HG03442 (cell line): ENCODE measurements around the gene POLR1A.

Experiments
- ATAC-seq: cut with Tn5 transposase; IDR thresholded peaks from one replicate; pipeline ENCODE4 v1.9.1; 2021; ENCODE audit warnings: mild to moderate bottlenecking, moderate library complexity; ENCODE audit not compliant: unreplicated experiment

Gene POLR1A

DNA sequence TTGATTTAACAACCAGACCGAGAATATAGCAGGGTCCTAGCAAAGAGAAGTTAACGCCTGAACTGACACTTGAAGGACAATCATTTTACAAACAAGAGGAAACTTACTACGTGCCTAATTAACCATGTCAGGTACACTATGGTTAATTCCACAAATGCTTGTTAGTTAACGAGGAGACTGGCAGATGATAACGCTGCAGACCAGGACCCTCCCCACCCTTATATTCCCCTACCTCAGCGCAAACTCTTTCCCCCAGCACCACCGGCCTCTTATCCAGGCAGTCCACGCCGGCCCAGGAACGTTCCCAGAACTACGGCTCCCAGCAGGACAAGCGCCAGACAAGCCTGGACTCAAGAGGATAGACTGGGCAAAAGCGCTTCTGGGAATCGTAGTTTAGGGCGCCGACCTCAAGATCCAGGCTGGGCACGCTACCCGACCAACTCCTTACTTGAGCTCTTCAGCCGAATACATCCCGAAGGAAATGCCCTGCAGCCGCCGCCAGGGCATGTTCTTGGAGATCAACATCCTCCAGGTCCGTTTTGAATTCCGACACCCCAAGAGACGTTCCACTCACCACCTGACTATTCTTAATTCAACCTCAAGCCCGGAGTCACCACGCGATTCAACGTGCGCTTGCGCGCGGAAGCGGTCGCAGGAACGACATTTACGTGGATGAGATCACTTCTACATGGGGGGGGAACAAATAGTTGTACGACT lies at the start of gene POLR1A:
Gene POLR1A (minus strand): TSS at position 635 of the 717 bp plus-strand sequence. CDS start 110 bp downstream, at position 525.
- ATAC-seq = peak; percentile 62

GRCh38 chr2:86150502-86150901 lies 44.8 kb upstream of the POLR1A start:
- ATAC-seq = no peak

- no peak for ATAC-seq
Observed at GRCh38 chr2:86147793-86148192, 42.1 kb upstream of the POLR1A start.

- no peak for ATAC-seq
Observed at GRCh38 chr2:86143926-86144685, 38.4 kb upstream of the POLR1A start.

DNA sequence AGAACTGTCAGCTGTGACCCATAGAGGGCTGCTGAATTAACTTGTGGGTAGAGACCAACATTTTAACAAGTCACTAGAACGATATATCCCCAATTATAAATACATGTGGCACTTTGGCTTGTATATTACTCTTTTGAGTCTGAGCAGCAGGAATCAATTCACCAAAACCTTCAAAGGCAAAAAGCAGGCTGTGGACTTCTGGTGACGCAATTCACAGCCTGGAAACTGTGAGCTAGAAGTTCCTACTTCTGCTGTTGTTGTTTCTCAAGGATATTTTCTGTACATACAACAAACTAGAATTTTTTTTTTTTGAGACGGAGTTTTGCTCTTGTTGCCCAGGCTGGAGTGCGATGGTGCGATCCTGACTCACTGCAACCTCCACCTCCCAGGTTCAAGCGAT lies 37.6 kb upstream of the POLR1A start:
- ATAC-seq = no peak

- ATAC-seq = no peak
Observed at GRCh38 chr2:86142436-86143257, 37.0 kb upstream of the POLR1A start.

GRCh38 chr2:86140969-86141392 lies 35.3 kb upstream of the POLR1A start:
- ATAC-seq = no peak

DNA sequence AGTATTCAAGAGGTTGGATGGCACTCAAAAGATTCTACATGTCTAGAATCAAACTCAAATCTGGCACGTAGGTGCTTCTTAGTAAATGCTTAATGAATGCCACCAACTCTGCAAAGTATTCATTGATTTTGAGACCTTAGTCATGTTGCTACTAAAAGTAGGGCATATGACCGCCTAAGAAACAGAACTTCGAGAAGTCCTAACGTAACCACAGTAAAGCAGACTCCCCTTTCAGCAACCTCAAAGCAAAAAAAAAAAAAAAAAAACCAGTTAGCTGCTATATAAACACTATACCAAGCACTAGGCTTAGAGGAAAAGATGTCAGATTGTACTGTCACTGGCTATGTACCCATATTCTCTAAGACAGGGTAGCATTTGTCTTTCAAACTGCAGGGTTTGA lies 34.3 kb upstream of the POLR1A start:
- no peak for ATAC-seq

- ATAC-seq = no peak
Observed at GRCh38 chr2:86138736-86139625, 33.3 kb upstream of the POLR1A start.

- no peak for ATAC-seq
Observed at GRCh38 chr2:86136141-86136540, 30.5 kb upstream of the POLR1A start.

DNA sequence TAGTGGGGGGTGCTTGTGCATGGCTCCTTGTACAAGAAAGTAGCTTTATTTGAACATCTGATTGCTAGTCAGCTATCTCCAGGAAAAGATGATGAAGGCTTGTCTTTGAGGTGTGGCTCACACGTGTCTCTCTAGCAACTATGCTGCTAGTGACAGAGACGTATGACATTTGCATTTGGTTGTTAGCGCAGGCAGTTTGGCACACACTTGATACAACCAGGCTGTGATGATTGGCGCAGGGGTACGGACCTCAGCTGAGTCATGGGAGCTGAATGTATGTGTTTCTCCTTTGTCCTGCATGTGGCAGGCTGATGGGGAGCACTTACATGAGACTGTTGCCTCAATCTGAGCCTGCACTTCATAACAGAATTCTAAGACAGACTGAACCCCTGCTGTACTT lies 30.0 kb upstream of the POLR1A start:
- no peak for ATAC-seq

DNA sequence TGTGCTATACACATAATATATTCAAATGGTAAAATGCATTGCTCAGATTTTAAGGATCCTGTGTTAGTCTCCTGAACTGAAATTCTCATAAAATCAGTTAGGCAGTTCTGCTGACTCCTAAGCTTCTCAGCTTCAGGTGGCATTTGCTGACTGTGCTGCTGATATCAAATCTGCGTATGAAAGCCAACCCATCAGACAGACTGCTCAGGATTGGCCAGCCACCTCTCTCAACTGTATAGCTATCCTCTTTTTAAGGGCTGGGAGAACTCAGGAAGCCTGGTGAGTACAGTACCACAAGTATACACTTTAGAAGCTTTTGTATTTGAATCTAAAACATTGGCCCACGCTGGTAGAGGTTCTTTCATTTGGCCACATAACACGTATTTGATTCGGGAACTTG lies 29.0 kb upstream of the POLR1A start:
- ATAC-seq = no peak

GRCh38 chr2:86124683-86125082 lies 19.0 kb upstream of the POLR1A start:
- ATAC-seq = no peak

DNA sequence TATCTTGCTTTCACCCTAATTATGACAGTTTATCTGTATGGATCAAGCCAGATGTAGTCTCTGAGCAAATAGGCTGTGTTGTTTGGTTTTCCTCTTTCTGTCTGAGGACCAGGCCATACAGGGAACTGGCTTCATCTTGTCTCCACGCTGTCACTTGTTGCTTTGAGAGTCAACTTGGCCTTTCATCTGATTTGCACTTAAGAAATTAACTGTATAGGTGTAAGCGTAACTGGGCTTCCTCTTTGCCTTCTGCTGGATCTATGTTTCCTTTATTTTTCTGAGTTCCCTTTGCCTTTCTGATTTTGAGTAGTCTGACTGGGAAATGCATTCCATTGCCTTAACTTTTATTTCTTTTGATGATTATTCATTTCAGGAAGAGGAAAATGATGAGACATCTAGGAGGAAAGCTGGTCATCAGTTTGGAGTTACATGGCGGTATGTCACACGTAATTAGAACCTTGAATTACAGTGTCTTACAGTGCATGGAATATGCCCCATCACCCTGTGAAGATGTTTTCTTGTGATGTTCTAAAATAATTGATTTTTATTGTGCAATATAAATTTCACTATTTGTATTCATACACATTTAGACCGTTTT lies 17.7 kb upstream of the POLR1A start:
- ATAC-seq = no peak

DNA sequence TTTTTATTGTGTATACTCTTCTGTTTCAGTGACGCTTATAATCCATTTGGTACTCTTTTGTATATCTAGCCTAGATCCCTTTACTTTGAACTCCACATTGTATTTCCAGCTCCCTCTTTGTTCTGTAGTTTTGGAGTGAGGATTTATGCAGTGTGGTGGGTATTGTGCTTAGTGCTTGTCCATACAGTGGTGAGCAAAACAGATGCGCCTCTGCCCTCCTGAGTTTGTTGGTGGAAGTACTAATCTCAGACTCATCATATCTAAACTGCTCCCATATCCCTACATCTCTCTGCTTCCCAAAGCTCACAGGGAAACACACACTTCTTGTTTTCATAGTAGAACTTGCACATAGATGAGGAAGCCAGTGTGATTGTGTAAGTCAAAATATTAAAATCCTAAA lies 12.4 kb upstream of the POLR1A start:
- ATAC-seq = no peak

GRCh38 chr2:86107031-86107430 lies 1.3 kb upstream of the POLR1A start:
- no peak for ATAC-seq

- peak; percentile 87 for ATAC-seq
Observed at GRCh38 chr2:86105969-86106945, 571 bp upstream of the POLR1A start, which contains the start of gene PTCD3. Gene PTCD3 (plus strand): TSS chr2:86106235. CDS start chr2:86106248, 13 bp downstream.

DNA sequence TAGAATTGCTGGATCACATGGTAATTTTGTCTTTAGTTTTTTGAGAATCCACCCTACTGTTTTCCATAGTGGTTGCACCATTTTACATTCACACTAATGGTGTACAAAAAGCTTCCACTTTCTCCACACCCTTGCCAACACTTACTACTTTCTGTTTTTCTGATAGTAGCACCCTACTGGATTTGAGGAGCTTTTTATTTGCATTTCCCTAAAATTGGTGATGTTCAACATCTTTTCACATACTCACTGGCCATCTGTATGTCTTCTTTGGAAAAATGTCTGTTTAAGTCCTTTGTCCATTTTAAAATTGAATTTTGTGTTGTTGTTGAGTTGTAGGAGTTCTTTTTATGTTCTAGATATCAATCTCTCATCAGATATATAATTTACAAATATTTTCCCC lies 3.5 kb downstream of the POLR1A start:
- ATAC-seq = no peak

DNA sequence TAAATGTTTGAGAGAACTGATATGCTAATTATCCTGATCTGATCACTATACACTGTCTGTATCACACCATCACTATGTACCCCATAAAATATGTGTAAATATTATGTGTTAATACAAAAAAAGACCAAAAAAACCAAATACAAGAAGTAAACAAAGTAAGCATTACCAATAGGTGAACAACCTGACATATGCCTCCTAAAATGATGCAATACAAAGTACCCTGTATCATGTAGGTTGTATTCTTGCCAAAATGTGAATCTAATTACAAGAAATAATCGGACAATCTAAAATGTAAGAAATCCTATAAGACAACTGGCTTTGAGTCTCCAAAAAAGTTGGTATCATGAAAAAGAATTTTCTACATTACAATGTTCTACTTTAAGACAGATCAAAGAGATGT lies 7.8 kb downstream of the POLR1A start:
- no peak for ATAC-seq
